Right cardiac atrium (tissue), 5 donors: ENCODE measurements around the gene TRAF1. TPM values are rescaled to one million over a fixed set of nuclear protein-coding genes. Genes with fewer than 3 reads are reported as not detected.

ENCODE experiments used
- ATAC-seq, 2 donors: fragments of 200-7000 bp; cut with Tn5 transposase; one replicate each; pipeline versions ENCODE4 v1.8.0 to v1.9.1; 2020; ENCODE audit warnings: moderate library complexity in 2 of 2, mild to moderate bottlenecking in 1 of 2
- DNase-seq, 3 donors: peaks; one replicate each; pipeline ENCODE4 v3.0.0-alpha.2; 2020
- H3K27ac ChIP-seq: one replicate; pipeline ENCODE4 v1.5.1; 2013; ENCODE audit warnings: mild to moderate bottlenecking, low read length, control low read depth, moderate library complexity
- H3K27me3 ChIP-seq: one replicate; pipeline ENCODE4 v1.6.1; 2013; ENCODE audit not compliant: control insufficient read depth, insufficient read depth
- H3K4me1 ChIP-seq: one replicate; pipeline ENCODE4 v1.6.1; 2013; ENCODE audit warnings: low read length; ENCODE audit not compliant: control insufficient read depth, insufficient read depth
- H3K4me3 ChIP-seq: one replicate; pipeline ENCODE4 v1.5.1; 2013; ENCODE audit warnings: low read length, control low read depth
- H3K9me3 ChIP-seq: one replicate; pipeline ENCODE4 v1.6.1; 2013; ENCODE audit warnings: low read length; ENCODE audit not compliant: control insufficient read depth
- WGBS: extraction: QIAGEN DNeasy Blood & Tissue Kit; methylation state at CpG from one replicate; pipeline ENCODE4 v1.1.7; 2013; 5-methylcytosine and 5-hydroxymethylcytosine counted together
- intact Hi-C, 4 donors: fragments of 100-400 bp; cut with DNase I; formaldehyde crosslinking; loops; one replicate each; pipeline versions ENCODE4 v1.11.0 to v1.14.0; 2022 to 2023
- polyA plus RNA-seq: library from polyadenylated mRNA; stranded (reverse); fragments of 200-250 nt; gene quantifications from one replicate; pipeline ENCODE4 v1.2.3, GENCODE V29; 2013
- total RNA-seq, 4 donors: library from RNA; stranded (reverse); fragmentation: NEBNext Ultra II Directional; extraction: Animal tissue kit (Norgen Biotek cat#: 25700); gene quantifications; one replicate each; pipeline ENCODE4 v1.2.1, GENCODE V29; 2021
- donor health status: healthy with polysubstance abuse.
- donor health status: DM: no; HTN: yes; CAD: no.
- donor health status: DM: no; HTN: no; CAD: no.
- donor health status: DM: no; HTN: yes; CAD: no; lungs with severe emphysema.
- donor health status: DM: yes; HTN: yes; CAD: no.

Gene TRAF1
- total and polyA plus RNA-seq, 5 donors, result 3.9 to 6.1 (median 4.8) TPM

- intact Hi-C loops, result no loop called here
Measured at GRCh38 chr9:120855827-120856670, 70.5 kb downstream of the TRAF1 start.

GRCh38 chr9:120854596-120855327, 71.8 kb downstream of the TRAF1 start:
- intact Hi-C loops, result no loop called here
- ATAC-seq (no peak), DNase-seq (no peak)
- Histone ChIP-seq H3K4me3 (no peak overlapping the region), H3K9me3 (no peaks in the 10 kb centered on the region), H3K27me3 (no peaks in the 10 kb centered on the region), H3K4me1 (peaks cover 3% of the 10 kb centered on the region), H3K27ac (no peak overlapping the region)
- 84% methylated on average over 3 of the region's 3 CpGs for WGBS

More at GRCh38 chr9:120855827-120856670, 70.5 kb downstream of the TRAF1 start:
- ATAC-seq (peak in 1 of 2 donors; percentile 9), DNase-seq (no peak)
- H3K4me1 ChIP-seq, result peaks cover 3% of the 10 kb centered on the region
- H3K27me3 ChIP-seq, result no peaks in the 10 kb centered on the region
- no peaks in the 10 kb centered on the region for H3K9me3 ChIP-seq
- no peak overlapping the region for H3K27ac ChIP-seq
- WGBS, result 91% methylated on average over 7 of the region's 7 CpGs
- H3K4me3 ChIP-seq, result no peak overlapping the region

GRCh38 chr9:120853198-120853597, 73.4 kb downstream of the TRAF1 start:
- no peaks in the 10 kb centered on the region for H3K9me3 ChIP-seq
- ATAC-seq (no peak), DNase-seq (no peak)
- H3K27me3 ChIP-seq, result no peaks in the 10 kb centered on the region
- peaks cover 3% of the 10 kb centered on the region for H3K4me1 ChIP-seq
- H3K27ac ChIP-seq, result no peak overlapping the region
- intact Hi-C loops, result no loop called here
- 87% methylated on average over 6 of the region's 6 CpGs for WGBS
- H3K4me3 ChIP-seq, result no peak overlapping the region

Other genes starting within 250 kb of the TRAF1 start
- 10 to 100 TPM; 11.5 to 15.1 (median 13.7) TPM for gene MEGF9, start 212.3 kb downstream of the TRAF1 start, total RNA-seq
- 6.2 TPM for gene MEGF9, start 212.3 kb downstream of the TRAF1 start, polyA plus RNA-seq
- gene FBXW2, start 133.4 kb downstream of the TRAF1 start, total RNA-seq, result 10 to 100 TPM; 44.5 to 52.5 (median 47.3) TPM
- gene FBXW2, start 133.4 kb downstream of the TRAF1 start, polyA plus RNA-seq, result 13.9 TPM
- gene PSMD5, start 83.9 kb downstream of the TRAF1 start, total RNA-seq, result 10 to 100 TPM; 16.6 to 26.0 (median 22.7) TPM
- gene PSMD5, start 83.9 kb downstream of the TRAF1 start, polyA plus RNA-seq, result 8.7 TPM
- gene PHF19, start 49.6 kb downstream of the TRAF1 start, total RNA-seq, result 10 to 100 TPM; 16.0 to 21.3 (median 19.7) TPM
- gene PHF19, start 49.6 kb downstream of the TRAF1 start, polyA plus RNA-seq, result 16.2 TPM
- 1 to 10 TPM in 3 of 4 donors, under 1 TPM in 1; 0.67 to 1.9 (median 1.5) TPM for gene C5, start 123.5 kb upstream of the TRAF1 start, total RNA-seq
- gene C5, start 123.5 kb upstream of the TRAF1 start, polyA plus RNA-seq, result 0.97 TPM
- gene CNTRL, start 148.2 kb upstream of the TRAF1 start, total RNA-seq, result 1 to 10 TPM; 5.4 to 6.4 (median 5.4) TPM
- gene CNTRL, start 148.2 kb upstream of the TRAF1 start, polyA plus RNA-seq, result 3.4 TPM